Ecto neural progenitor cell (in vitro differentiated cells): ENCODE measurements around the gene CYTH1.
"Not testable (repeated sequence)": the region's sequence is repeated elsewhere in the genome, so short reads cannot be mapped to it uniquely, and the experiment has no call there.

Experiments used
- DNase-seq: peaks from one replicate; pipeline ENCODE4 v3.0.0-alpha.2; 2018; ENCODE audit warnings: low spot score

CYTH1 gene

GRCh38 chr17:78787444-78787843, 5.4 kb upstream of the CYTH1 start:
- DNase-seq: no peak

- no peak for DNase-seq
Observed at GRCh38 chr17:78785663-78786057, 3.6 kb upstream of the CYTH1 start.

- no peak for DNase-seq
Observed at GRCh38 chr17:78785011-78785662, 3.1 kb upstream of the CYTH1 start.

GRCh38 chr17:78784352-78784751, 2.3 kb upstream of the CYTH1 start:
- DNase-seq: no peak

- DNase-seq: no peak
Observed at GRCh38 chr17:78783711-78784324, 1.7 kb upstream of the CYTH1 start.

- peak; percentile 81 for DNase-seq
Observed at GRCh38 chr17:78781104-78781892, 775 bp downstream of the CYTH1 start.

- no peak for DNase-seq
Observed at GRCh38 chr17:78780335-78780734, 1.7 kb downstream of the CYTH1 start.

GRCh38 chr17:78779850-78780249, 2.2 kb downstream of the CYTH1 start:
- DNase-seq: no peak

- not testable (repeated sequence) for DNase-seq
Observed at GRCh38 chr17:78779286-78779651, 2.8 kb downstream of the CYTH1 start.

- DNase-seq: no peak
Observed at GRCh38 chr17:78777881-78778280, 4.2 kb downstream of the CYTH1 start.

GRCh38 chr17:78774956-78775571, 7.0 kb downstream of the CYTH1 start:
- DNase-seq: no peak

- DNase-seq: no peak
Observed at GRCh38 chr17:78774453-78774852, 7.6 kb downstream of the CYTH1 start.

GRCh38 chr17:78771758-78772382, 10.2 kb downstream of the CYTH1 start:
- DNase-seq: no peak

- no peak for DNase-seq
Observed at GRCh38 chr17:78769196-78769773, 12.8 kb downstream of the CYTH1 start.

- no peak for DNase-seq
Observed at GRCh38 chr17:78767806-78768205, 14.3 kb downstream of the CYTH1 start.

- DNase-seq: no peak
Observed at GRCh38 chr17:78766743-78767294, 15.3 kb downstream of the CYTH1 start.

GRCh38 chr17:78766225-78766624, 15.8 kb downstream of the CYTH1 start:
- no peak for DNase-seq

- no peak for DNase-seq
Observed at GRCh38 chr17:78765821-78766220, 16.3 kb downstream of the CYTH1 start.

- no peak for DNase-seq
Observed at GRCh38 chr17:78764871-78765270, 17.2 kb downstream of the CYTH1 start.

- no peak for DNase-seq
Observed at GRCh38 chr17:78763561-78763960, 18.5 kb downstream of the CYTH1 start.

- no peak for DNase-seq
Observed at GRCh38 chr17:78761789-78762406, 20.2 kb downstream of the CYTH1 start.
